ENCODE data around the gene PODXL2. TPM values are rescaled to one million over a fixed set of nuclear protein-coding genes. Genes with fewer than 3 reads are reported as not detected.

PODXL2 gene
- total RNA-seq (2022; extraction: Qiagen RNA extraction) = 8.6 to 11.0 TPM (median 9.2 TPM) in 5 replicates

GRCh38 chr3:127628788-127629466 lies at the start of gene PODXL2:
Gene PODXL2, plus strand, starts transcription at chr3:127629185. Its CDS starts 35 bp downstream, at chr3:127629220.

GRCh38 chr3:127590593-127591465 lies 38.2 kb upstream of the PODXL2 start, which contains the start of gene TPRA1:
Gene TPRA1, minus strand, starts transcription at chr3:127590733. Its CDS starts 10,587 bp downstream, at chr3:127580146.

GRCh38 chr3:127672429-127673190 lies 43.6 kb downstream of the PODXL2 start, which contains the start of gene ABTB1:
Gene ABTB1, plus strand, starts transcription at chr3:127672952. Its CDS starts 74 bp downstream, at chr3:127673026.

Other genes with a start within 250 kb of the PODXL2 start
- gene TPRA1, start 38.5 kb upstream of the PODXL2 start, total RNA-seq (2022; extraction: Qiagen RNA extraction) = 42.3 to 54.9 TPM (median 54.5 TPM) in 5 replicates
- gene MCM2, start 30.8 kb upstream of the PODXL2 start, total RNA-seq (2022; extraction: Qiagen RNA extraction) = 53.0 to 59.8 TPM (median 54.2 TPM) in 5 replicates
- 13.3 to 19.4 TPM (median 16.1 TPM) in 5 replicates for gene ABTB1, start 43.8 kb downstream of the PODXL2 start, total RNA-seq (2022; extraction: Qiagen RNA extraction)
- gene MGLL, start 193.3 kb downstream of the PODXL2 start, total RNA-seq (2022; extraction: Qiagen RNA extraction) = 65.1 to 82.5 TPM (median 70.1 TPM) in 5 replicates

Data from A549 treated with Hydrocortisone at 1 μM for 4 hours (cell line).